ENCODE measurements around the gene BCAS1.
"Not testable (repeated sequence)": the region's sequence is repeated elsewhere in the genome, so short reads cannot be mapped to it uniquely, and the experiment has no call there.

Gene BCAS1

GRCh38 chr20:53943522-53944291 is 126.7 kb downstream of the BCAS1 start:
- DNase-seq (ENCODE audit: low read depth in 2 of 2) = no peak

GRCh38 chr20:53942973-53943372 is 127.4 kb downstream of the BCAS1 start:
- DNase-seq (ENCODE audit: low read depth in 2 of 2) = no peak

- DNase-seq (ENCODE audit: low read depth in 2 of 2) = no peak
Measured at GRCh38 chr20:53942472-53942816, 128.0 kb downstream of the BCAS1 start.

- no peak for DNase-seq (ENCODE audit: low read depth in 2 of 2)
Measured at GRCh38 chr20:53941680-53942471, 128.5 kb downstream of the BCAS1 start.

- no peak for DNase-seq (ENCODE audit: low read depth in 2 of 2)
Measured at GRCh38 chr20:53940907-53941545, 129.4 kb downstream of the BCAS1 start.

GRCh38 chr20:53940360-53940702 is 130.1 kb downstream of the BCAS1 start:
- DNase-seq (ENCODE audit: low read depth in 2 of 2) = no peak

- peak; percentile 17 to 54 for DNase-seq (ENCODE audit: low read depth in 2 of 2)
Measured at GRCh38 chr20:53939572-53940359, 130.6 kb downstream of the BCAS1 start.

GRCh38 chr20:53939190-53939571 is 131.2 kb downstream of the BCAS1 start:
- DNase-seq (ENCODE audit: low read depth in 2 of 2) = no peak

- no peak for DNase-seq (ENCODE audit: low read depth in 2 of 2)
Measured at GRCh38 chr20:53938739-53939138, 131.7 kb downstream of the BCAS1 start.

GRCh38 chr20:53937929-53938367 is 132.4 kb downstream of the BCAS1 start:
- DNase-seq (ENCODE audit: low read depth in 2 of 2) = no peak

- no peak for DNase-seq (ENCODE audit: low read depth in 2 of 2)
Measured at GRCh38 chr20:53937339-53937741, 133.1 kb downstream of the BCAS1 start.

GRCh38 chr20:53935344-53936084 is 134.9 kb downstream of the BCAS1 start:
- DNase-seq (ENCODE audit: low read depth in 2 of 2) = no peak

GRCh38 chr20:53934421-53935343 is 135.7 kb downstream of the BCAS1 start:
- no peak for DNase-seq (ENCODE audit: low read depth in 2 of 2)

- DNase-seq (ENCODE audit: low read depth in 2 of 2) = no peak
Measured at GRCh38 chr20:53933232-53933846, 137.1 kb downstream of the BCAS1 start.

GRCh38 chr20:53932655-53933192 is 137.7 kb downstream of the BCAS1 start:
- not testable (repeated sequence) for DNase-seq (ENCODE audit: low read depth in 2 of 2)

- DNase-seq (ENCODE audit: low read depth in 2 of 2) = no peak
Measured at GRCh38 chr20:53931597-53931996, 138.8 kb downstream of the BCAS1 start.

GRCh38 chr20:53930651-53931504 is 139.5 kb downstream of the BCAS1 start:
- DNase-seq (ENCODE audit: low read depth in 2 of 2) = no peak

GRCh38 chr20:53929974-53930650 is 140.3 kb downstream of the BCAS1 start:
- DNase-seq (ENCODE audit: low read depth in 2 of 2) = no peak
